Dendritic cell treated with granulocyte-macrophage colony-stimulating factor and Interleukin-4, amounts not matched to agents 40 ng/mL and 50 ng/mL, for 4 days (primary cell): ENCODE data around the gene SMARCD2.

ENCODE experiments used
- H3K27ac Mint-ChIP-seq: one replicate; pipeline ENCODE4 v1.8.0; 2022; ENCODE audit warnings: mild to moderate bottlenecking, mixed read lengths
- H3K27me3 Mint-ChIP-seq: one replicate; pipeline ENCODE4 v1.8.0; 2022; ENCODE audit warnings: mild to moderate bottlenecking, mixed read lengths
- H3K36me3 Mint-ChIP-seq: one replicate; pipeline ENCODE4 v1.8.0; 2022; ENCODE audit warnings: low read depth, mixed read lengths
- H3K4me1 Mint-ChIP-seq: one replicate; pipeline ENCODE4 v1.8.0; 2022; ENCODE audit warnings: low read depth, mixed read lengths
- H3K4me3 Mint-ChIP-seq: one replicate; pipeline ENCODE4 v1.8.0; 2022; ENCODE audit warnings: mild to moderate bottlenecking, moderate library complexity, mixed read lengths
- H3K9me3 Mint-ChIP-seq: one replicate; pipeline ENCODE4 v1.8.0; 2022; ENCODE audit warnings: mixed read lengths
- intact Hi-C: fragments of 100-400 bp; cut with micrococcal nuclease; formaldehyde crosslinking; loops from one replicate; pipeline ENCODE4 v1.15.0; 2022

The SMARCD2 gene

DNA sequence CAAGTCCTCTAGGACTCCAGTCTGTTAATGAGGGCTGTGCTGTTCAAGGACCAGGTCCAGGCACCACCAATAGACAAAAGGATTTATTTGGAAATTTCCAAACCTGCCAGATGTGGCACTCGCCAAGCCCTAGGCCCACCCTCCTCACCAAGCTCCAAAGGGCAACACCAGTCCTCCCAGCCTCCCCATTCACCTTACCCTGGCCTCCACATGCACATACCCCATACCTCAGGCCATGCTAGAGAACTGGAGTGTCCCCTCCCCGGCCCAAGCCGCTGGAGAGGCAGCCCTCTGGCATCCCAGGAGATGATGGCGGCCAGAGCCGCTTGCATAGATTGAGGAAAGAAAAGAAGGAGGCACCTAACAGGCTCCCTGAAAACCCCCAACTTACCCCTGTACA lies 10.5 kb downstream of the SMARCD2 start:
- H3K9me3 Mint-ChIP-seq: no peaks in the 10 kb centered on the region
- H3K4me1 Mint-ChIP-seq: peaks cover 46% of the 10 kb centered on the region
- H3K4me3 Mint-ChIP-seq: no peak overlapping the region
- intact Hi-C loops: no loop called here
- no peaks in the 10 kb centered on the region for H3K27me3 Mint-ChIP-seq
- H3K36me3 Mint-ChIP-seq: peaks cover 88% of the 10 kb centered on the region
- H3K27ac Mint-ChIP-seq: no peak overlapping the region

DNA sequence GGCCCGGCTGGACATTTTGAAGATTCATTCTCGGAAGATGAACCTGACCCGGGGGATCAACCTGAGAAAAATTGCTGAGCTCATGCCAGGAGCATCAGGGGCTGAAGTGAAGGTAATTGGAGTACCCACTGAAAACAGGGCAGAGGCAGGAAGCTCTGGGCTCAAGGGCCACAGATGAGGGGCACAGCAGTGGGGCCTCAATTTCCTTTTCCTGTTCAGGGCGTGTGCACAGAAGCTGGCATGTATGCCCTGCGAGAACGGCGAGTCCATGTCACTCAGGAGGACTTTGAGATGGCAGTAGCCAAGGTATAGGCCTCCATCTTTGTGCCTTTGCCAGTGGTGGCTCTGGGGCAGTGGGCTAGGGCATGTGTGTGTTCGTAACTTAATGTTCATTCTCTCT lies 11.0 kb downstream of the SMARCD2 start:
- Mint-ChIP-seq H3K4me3 (no peak overlapping the region), H3K4me1 (peaks cover 46% of the 10 kb centered on the region), H3K36me3 (peaks cover 88% of the 10 kb centered on the region), H3K27ac (no peak overlapping the region), H3K27me3 (no peaks in the 10 kb centered on the region), H3K9me3 (no peaks in the 10 kb centered on the region)
- intact Hi-C loops: no loop called here

DNA sequence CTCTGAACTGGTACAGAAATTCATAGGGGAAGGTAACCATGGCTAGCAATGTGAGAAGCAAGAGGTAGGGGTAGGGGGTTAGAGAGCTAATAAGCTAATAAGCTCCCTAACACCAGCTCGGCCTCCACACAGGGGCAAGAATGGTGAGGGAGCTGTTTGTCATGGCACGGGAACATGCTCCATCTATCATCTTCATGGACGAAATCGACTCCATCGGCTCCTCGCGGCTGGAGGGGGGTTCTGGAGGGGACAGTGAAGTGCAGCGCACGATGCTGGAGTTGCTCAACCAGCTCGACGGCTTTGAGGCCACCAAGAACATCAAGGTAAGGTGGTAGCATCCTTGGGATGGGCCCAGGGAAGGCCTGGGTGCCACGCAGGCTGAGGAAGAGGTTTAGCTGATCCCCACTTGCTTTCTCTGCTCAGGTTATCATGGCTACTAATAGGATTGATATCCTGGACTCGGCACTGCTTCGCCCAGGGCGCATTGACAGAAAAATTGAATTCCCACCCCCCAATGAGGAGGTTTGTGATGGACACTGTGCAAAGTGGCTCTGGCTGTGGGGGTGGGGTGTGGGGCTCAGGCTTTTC lies 11.5 kb downstream of the SMARCD2 start:
- peaks cover 51% of the 10 kb centered on the region for H3K4me1 Mint-ChIP-seq
- H3K36me3 Mint-ChIP-seq: peaks cover 88% of the 10 kb centered on the region
- H3K27me3 Mint-ChIP-seq: no peaks in the 10 kb centered on the region
- intact Hi-C loops: no loop called here
- H3K27ac Mint-ChIP-seq: no peak overlapping the region
- no peaks in the 10 kb centered on the region for H3K9me3 Mint-ChIP-seq
- no peak overlapping the region for H3K4me3 Mint-ChIP-seq

DNA sequence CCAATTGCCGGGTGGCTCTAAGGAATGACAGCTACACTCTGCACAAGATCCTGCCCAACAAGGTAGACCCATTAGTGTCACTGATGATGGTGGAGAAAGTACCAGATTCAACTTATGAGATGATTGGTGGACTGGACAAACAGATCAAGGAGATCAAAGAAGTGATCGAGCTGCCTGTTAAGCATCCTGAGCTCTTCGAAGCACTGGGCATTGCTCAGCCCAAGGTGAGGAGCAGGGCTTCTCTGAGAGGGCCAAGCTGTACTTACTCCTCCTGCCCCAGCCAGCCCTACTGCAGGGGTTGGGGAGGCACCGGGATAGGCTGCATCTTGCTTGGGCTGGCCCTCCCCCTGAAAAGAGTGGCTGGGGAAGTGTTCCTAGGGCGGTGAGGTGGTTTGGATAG lies 12.2 kb downstream of the SMARCD2 start:
- peaks cover 52% of the 10 kb centered on the region for H3K4me1 Mint-ChIP-seq
- H3K27me3 Mint-ChIP-seq: no peaks in the 10 kb centered on the region
- H3K36me3 Mint-ChIP-seq: peaks cover 88% of the 10 kb centered on the region
- H3K4me3 Mint-ChIP-seq: no peak overlapping the region
- intact Hi-C loops: no loop called here
- no peaks in the 10 kb centered on the region for H3K9me3 Mint-ChIP-seq
- no peak overlapping the region for H3K27ac Mint-ChIP-seq

DNA sequence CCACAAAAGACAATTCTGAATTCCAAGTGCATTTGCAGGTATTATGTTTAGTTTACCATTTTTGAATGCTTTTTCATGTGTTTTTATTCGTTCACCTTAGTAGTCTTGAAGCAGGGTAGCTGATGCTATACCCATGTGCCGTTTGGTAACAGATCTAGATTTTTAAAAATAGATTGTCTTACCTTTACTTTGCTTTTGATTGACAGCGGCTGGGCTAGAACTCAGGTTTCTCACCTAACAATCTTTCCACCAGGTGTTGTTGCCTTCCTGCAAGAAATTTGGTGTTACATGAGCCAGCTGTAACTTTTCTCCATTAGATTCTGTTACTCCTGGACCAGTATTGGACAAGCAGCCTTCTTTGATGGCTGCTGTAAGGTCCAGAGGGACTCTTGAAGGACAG lies 13.5 kb downstream of the SMARCD2 start:
- intact Hi-C loops: loop anchor here (5.0 kb wide), 2 partner anchors 57 to 132 kb away; partner anchors contain the start of genes CCDC47 and DDX42
- H3K9me3 Mint-ChIP-seq: no peaks in the 10 kb centered on the region
- H3K36me3 Mint-ChIP-seq: peaks cover 88% of the 10 kb centered on the region
- H3K4me1 Mint-ChIP-seq: peaks cover 49% of the 10 kb centered on the region
- no peaks in the 10 kb centered on the region for H3K27me3 Mint-ChIP-seq
- H3K4me3 Mint-ChIP-seq: no peak overlapping the region
- H3K27ac Mint-ChIP-seq: no peak overlapping the region

DNA sequence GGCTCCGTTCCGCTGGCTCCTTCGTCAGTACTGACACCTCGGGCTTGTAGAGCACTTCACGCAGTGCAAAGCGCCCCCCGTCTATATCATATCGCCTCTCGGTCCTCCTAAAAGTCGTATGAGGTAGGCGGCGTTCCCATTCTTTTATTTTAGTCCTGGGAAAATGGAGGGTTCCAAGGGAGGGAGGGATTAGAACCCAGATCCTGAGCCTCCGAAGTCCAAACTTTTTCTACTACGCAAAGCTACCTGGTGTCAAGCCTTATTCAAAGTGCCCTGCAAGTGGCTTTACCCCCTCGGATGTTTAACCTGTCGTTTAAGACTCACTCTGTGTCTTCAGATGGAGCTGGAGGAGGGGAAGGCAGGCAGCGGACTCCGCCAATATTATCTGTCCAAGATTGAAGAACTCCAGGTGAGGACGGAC lies 14.7 kb downstream of the SMARCD2 start:
- H3K27ac Mint-ChIP-seq: peak overlapping the region; percentile 94
- H3K4me3 Mint-ChIP-seq: peak overlapping the region; percentile 90
- H3K4me1 Mint-ChIP-seq: peaks cover 53% of the 10 kb centered on the region
- intact Hi-C loops: loop anchor here (1.0 to 5.0 kb wide), 3 partner anchors 14 to 131 kb away; partner anchors contain the start of genes CCDC47, DDX42 and SMARCD2
- H3K36me3 Mint-ChIP-seq: peaks cover 88% of the 10 kb centered on the region
- no peaks in the 10 kb centered on the region for H3K27me3 Mint-ChIP-seq
- H3K9me3 Mint-ChIP-seq: no peaks in the 10 kb centered on the region

DNA sequence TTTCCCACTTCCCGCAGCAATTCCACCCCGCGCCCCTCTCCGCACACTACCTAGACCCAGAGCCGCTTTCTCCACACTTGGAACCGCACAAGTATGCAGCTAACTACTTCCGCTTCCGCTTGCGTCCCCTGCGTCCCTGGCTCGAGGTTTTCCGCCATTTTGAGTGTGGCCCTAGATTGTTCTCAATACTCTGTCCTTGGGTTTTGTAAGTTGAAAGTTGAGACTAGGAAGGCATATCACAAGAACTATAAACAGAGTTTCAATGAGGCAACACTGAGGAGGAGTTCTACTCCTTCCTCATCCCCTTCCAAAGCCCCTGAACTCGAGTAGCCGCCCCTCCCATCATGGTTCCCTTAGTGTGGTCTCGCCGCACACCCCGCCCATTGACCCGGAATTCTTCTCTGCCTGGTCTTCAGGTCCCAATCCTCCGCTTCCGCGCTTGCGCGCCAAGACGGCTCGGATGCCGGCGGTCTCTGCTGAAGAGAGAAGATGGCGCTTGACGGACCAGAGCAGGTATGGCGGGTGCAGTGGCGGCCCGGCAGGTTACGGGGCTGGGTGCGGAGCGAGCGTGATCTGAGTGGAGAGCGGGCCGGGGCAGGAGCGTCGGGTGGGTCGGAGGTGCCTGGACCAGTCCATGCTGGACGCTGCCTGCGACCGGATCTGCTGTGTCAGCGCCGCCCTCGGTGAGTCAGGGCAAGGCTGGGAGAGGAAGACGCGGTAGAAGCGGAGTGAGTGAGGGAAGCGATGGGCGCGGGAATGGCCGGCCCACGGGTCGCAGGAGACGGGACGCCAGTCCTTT lies 15.3 kb downstream of the SMARCD2 start, which contains the start of the genes FTSJ3 and PSMC5:
Gene FTSJ3 (minus strand): TSS at position 662 of the 799 bp plus-strand sequence. CDS start 761 bp downstream, outside the sequence.
Gene PSMC5 (plus strand): TSS at position 430 of the 799 bp plus-strand sequence. CDS start 60 bp downstream, at position 490.
- no peaks in the 10 kb centered on the region for H3K27me3 Mint-ChIP-seq
- H3K9me3 Mint-ChIP-seq: no peaks in the 10 kb centered on the region
- H3K4me3 Mint-ChIP-seq: peak within 1 kb of the TSS; percentile 90
- H3K4me1 Mint-ChIP-seq: peaks cover 53% of the 10 kb centered on the region
- peak within 1 kb of the TSS; percentile 94 for H3K27ac Mint-ChIP-seq
- H3K36me3 Mint-ChIP-seq: peaks cover 88% of the 10 kb centered on the region
- intact Hi-C loops: loop anchor here (1.0 to 5.0 kb wide), 3 partner anchors 15 to 130 kb away; partner anchors contain the start of genes CCDC47, DDX42 and SMARCD2

DNA sequence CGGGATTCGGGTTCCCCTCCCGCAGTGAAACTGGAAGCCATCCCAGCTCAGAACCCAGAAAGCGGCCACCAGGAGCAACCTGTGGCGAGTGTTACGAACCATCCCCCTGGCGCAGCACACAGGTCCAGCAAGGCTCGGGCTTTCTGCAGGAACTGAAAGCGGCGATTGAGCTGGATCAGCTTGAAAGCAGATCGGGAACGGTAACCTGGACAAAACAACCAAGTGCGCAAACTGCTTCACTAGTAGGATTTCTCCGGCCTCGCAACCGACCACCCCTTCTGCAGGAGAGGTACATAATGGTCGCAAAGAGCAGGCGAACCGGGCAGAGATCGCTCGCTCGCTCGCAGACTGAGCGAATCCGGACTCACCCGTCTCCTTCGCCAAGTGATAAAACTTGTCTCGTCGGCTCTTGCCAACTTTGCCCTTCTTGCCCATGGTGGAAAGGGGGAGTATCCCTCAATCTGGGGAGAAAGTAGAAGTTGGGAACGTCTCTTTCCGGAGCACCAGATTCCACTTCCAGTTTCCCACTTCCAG lies 15.9 kb downstream of the SMARCD2 start:
- H3K36me3 Mint-ChIP-seq: peaks cover 88% of the 10 kb centered on the region
- H3K27me3 Mint-ChIP-seq: no peaks in the 10 kb centered on the region
- H3K27ac Mint-ChIP-seq: peak overlapping the region; percentile 94
- peak overlapping the region; percentile 90 for H3K4me3 Mint-ChIP-seq
- H3K9me3 Mint-ChIP-seq: no peaks in the 10 kb centered on the region
- H3K4me1 Mint-ChIP-seq: peaks cover 56% of the 10 kb centered on the region
- intact Hi-C loops: loop anchor here (1.0 to 5.0 kb wide), 3 partner anchors 16 to 129 kb away; partner anchors contain the start of genes CCDC47, DDX42 and SMARCD2

DNA sequence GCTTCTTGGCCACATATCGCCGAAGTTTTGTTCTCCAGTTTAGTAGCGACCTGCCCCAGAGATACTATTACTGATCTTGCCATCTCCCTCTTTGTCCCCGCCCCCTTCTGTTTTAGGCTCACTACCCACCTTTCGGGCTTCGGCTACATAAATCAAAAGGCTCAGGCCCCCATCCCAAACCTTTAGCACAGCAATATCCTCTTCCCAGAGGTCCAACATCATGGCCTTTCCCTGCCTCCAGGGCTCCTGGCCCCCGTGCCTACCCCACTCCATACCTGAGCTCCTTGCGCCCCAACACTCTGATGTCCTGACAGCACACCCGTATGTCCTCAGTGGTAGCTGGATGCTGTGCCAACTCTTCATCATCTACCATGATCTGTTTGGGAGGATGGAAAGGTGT lies 18.1 kb downstream of the SMARCD2 start:
- Mint-ChIP-seq H3K27me3 (no peaks in the 10 kb centered on the region), H3K36me3 (peaks cover 88% of the 10 kb centered on the region), H3K9me3 (no peaks in the 10 kb centered on the region), H3K27ac (peak overlapping the region; percentile 11), H3K4me3 (no peak overlapping the region), H3K4me1 (peaks cover 56% of the 10 kb centered on the region)
- intact Hi-C loops: no loop called here

DNA sequence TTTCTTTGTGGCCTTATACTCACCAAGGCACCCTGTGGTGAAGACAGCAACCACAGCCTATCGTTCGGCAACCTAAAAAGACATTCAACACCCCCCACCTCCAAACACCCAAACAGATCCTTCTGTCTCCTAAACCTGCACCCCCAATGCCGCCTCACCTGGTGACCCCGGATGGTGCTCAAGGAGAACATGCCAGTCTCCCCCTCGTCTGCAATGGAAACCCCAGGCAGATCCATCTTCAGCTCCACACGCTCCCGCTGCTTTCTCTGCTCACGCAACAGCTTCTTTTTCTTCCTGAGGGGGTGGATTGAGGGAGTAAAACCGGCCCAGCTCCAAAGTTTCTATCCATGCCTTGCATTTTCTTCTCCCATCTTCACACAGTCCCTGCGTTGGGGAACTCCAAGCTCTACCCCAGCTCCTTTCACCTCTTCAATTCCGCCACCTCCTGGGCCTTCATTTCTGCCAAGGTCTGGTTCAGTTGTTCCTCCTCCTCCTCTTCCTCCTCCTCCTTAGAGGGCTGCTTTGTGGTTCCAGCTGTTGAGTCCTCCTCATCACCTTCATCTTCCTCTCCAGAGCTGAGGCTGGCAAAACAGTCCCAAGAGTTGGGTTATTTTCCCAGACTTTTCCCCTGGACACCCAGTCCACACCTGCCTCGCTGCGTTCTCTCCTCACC lies 18.7 kb downstream of the SMARCD2 start:
- H3K36me3 Mint-ChIP-seq: peaks cover 89% of the 10 kb centered on the region
- intact Hi-C loops: no loop called here
- H3K27me3 Mint-ChIP-seq: no peaks in the 10 kb centered on the region
- peak overlapping the region; percentile 11 for H3K27ac Mint-ChIP-seq
- peaks cover 55% of the 10 kb centered on the region for H3K4me1 Mint-ChIP-seq
- H3K4me3 Mint-ChIP-seq: no peak overlapping the region
- H3K9me3 Mint-ChIP-seq: no peaks in the 10 kb centered on the region

DNA sequence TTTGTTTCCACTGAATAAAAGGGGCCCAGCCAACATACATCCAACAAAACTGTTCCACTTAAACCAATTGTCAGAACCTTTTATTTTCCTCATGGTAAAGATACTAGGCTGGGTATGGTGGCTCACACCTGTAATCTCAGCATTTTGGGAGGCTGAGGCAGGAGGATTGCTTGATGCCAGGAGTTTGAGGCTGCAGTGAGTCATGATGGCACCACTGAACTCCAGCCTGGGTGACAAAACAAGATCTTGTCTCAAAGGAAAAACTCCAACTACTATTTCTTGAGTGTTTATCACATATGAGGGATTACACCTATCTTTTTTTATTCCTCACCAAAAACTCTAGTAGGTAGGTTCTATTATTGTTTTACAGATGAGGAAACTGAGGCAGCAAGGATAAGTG lies 19.9 kb downstream of the SMARCD2 start:
- Mint-ChIP-seq H3K36me3 (peaks cover 100% of the 10 kb centered on the region), H3K27me3 (no peaks in the 10 kb centered on the region), H3K4me1 (peaks cover 50% of the 10 kb centered on the region), H3K9me3 (no peaks in the 10 kb centered on the region), H3K27ac (no peak overlapping the region), H3K4me3 (no peak overlapping the region)
- intact Hi-C loops: no loop called here

DNA sequence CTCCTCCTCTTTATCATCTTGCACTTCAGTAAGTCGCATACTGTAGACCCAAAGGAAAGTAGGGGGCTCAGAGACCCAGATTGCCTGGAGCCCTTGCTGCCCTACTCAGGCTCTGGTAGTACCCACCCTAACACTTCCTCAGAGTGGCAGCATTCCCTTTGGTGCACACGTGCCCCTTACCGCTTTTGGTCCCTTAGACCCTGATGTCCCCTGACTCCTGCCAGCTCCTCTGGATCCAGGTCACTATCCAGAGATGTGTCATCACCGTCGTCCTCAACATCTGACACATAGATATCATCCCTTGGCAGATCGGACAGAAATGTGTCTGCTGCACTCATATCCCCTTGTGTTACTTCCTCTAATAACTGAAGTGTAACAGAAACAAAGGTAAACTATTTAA lies 20.7 kb downstream of the SMARCD2 start:
- peaks cover 50% of the 10 kb centered on the region for H3K4me1 Mint-ChIP-seq
- intact Hi-C loops: no loop called here
- no peak overlapping the region for H3K27ac Mint-ChIP-seq

DNA sequence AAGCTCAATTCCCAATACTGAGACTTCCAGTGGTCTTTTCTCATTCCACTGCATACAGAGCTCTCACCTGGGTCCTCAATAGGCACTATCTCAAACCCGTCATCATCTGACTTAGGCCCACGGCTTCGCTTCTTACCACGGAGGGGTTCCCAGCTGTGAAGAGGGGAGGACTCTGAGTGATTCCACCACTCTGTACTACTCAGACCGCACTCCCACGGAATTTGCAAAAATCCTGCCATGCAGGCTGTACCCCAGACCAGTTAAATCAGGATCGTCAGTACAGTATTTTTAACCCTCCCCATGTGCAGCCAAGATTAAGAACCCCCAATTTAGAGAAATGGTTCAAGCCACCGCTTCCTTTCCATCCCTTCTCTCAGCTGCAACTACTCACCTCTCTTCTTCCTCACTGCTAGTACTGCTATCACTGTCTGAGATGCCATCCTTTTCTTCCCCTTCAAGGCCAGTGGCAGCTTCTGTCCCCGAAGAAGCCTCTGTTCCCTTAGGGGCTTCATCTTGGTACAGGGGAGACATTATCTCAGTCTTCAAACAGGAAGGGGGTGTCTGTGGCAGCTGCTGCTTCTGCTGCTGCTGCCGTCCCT lies 21.4 kb downstream of the SMARCD2 start:
- no peaks in the 10 kb centered on the region for H3K27me3 Mint-ChIP-seq
- H3K9me3 Mint-ChIP-seq: no peaks in the 10 kb centered on the region
- no peak overlapping the region for H3K4me3 Mint-ChIP-seq
- H3K4me1 Mint-ChIP-seq: peaks cover 46% of the 10 kb centered on the region
- H3K27ac Mint-ChIP-seq: no peak overlapping the region
- peaks cover 98% of the 10 kb centered on the region for H3K36me3 Mint-ChIP-seq
- intact Hi-C loops: no loop called here

More for the DNA sequence above, 20.7 kb downstream of the SMARCD2 start:
- peaks cover 100% of the 10 kb centered on the region for H3K36me3 Mint-ChIP-seq
- H3K4me3 Mint-ChIP-seq: no peak overlapping the region
- no peaks in the 10 kb centered on the region for H3K27me3 Mint-ChIP-seq
- no peaks in the 10 kb centered on the region for H3K9me3 Mint-ChIP-seq
